IMR-90 (cell line): ENCODE data around the gene OPCML. TPM values are rescaled to one million over a fixed set of nuclear protein-coding genes. Genes with fewer than 3 reads are reported as not detected.

Source experiments
- ATAC-seq: fragments of 200-7000 bp; cut with Tn5 transposase; 2 replicates; pipeline ENCODE4 v1.9.1; 2020; ENCODE audit warnings: low read depth, mild to moderate bottlenecking, moderate library complexity
- BruUV-seq: library from RNA; stranded (reverse); fragments of 400-500 nt; replicated peaks from 2 replicates; lab custom pipeline; 2021; lab: Mats Ljungman, UMichigan
- CTCF ChIA-PET: fragments of 300-600 bp; formaldehyde crosslinking; extraction: SDS; loops from one replicate; lab custom pipeline; 2021; ENCODE audit warnings: antibody characterized with exemption; lab: Yijun Ruan, JAX
- POLR2A ChIA-PET: fragments of 300-600 bp; sonication (Branson Sonifier 250); formaldehyde crosslinking; loops from one replicate; lab custom pipeline; 2022; ENCODE audit warnings: antibody characterized with exemption; ENCODE audit not compliant: unreplicated experiment; lab: Charles Lee
- DNase-seq: peaks from one replicate; pipeline ENCODE4 v3.0.0; 2013
- H2AFZ ChIP-seq: replicated peaks from 2 replicates; pipeline ENCODE3; 2013; ENCODE audit warnings: low read length, mild to moderate bottlenecking; ENCODE audit not compliant: poor library complexity
- H2AK5ac ChIP-seq: 2 replicates; pipeline ENCODE4 v1.6.1; 2013; ENCODE audit warnings: low read depth, low read length, inconsistent platforms
- H2AK9ac ChIP-seq: replicated peaks from 2 replicates; pipeline ENCODE3; 2013; ENCODE audit warnings: mild to moderate bottlenecking, low read depth, low read length, moderate library complexity; ENCODE audit not compliant: poor library complexity
- H2BK120ac ChIP-seq: 2 replicates; pipeline ENCODE4 v1.6.1; 2013; ENCODE audit warnings: low read depth, low read length, inconsistent platforms
- H2BK15ac ChIP-seq: 3 replicates; pipeline ENCODE4 v1.6.1; 2013; ENCODE audit warnings: low read depth, low read length, inconsistent platforms
- H2BK20ac ChIP-seq: 2 replicates; pipeline ENCODE4 v1.6.1; 2013; ENCODE audit warnings: low read depth, mild to moderate bottlenecking, inconsistent platforms, low read length, moderate library complexity
- H2BK5ac ChIP-seq: 2 replicates; pipeline ENCODE4 v1.6.1; 2013; ENCODE audit warnings: mild to moderate bottlenecking, low read depth, low read length, inconsistent platforms; ENCODE audit not compliant: poor library complexity, severe bottlenecking
- H3K14ac ChIP-seq: replicated peaks from 2 replicates; pipeline ENCODE4 v1.6.1; 2013; ENCODE audit warnings: low read depth, low read length, inconsistent platforms
- H3K18ac ChIP-seq: 2 replicates; pipeline ENCODE4 v1.6.1; 2013; ENCODE audit warnings: low read depth, low read length, control low read depth
- H3K23ac ChIP-seq: 2 replicates; pipeline ENCODE4 v1.6.1; 2013; ENCODE audit warnings: low read depth, low read length, inconsistent platforms
- H3K27ac ChIP-seq: 2 replicates; pipeline ENCODE4 v1.5.1; 2013; ENCODE audit warnings: mild to moderate bottlenecking, control low read depth, low read length; ENCODE audit not compliant: insufficient read depth
- H3K27me3 ChIP-seq: 2 replicates; pipeline ENCODE4 v1.6.1; 2013; ENCODE audit warnings: low read length; ENCODE audit not compliant: control insufficient read depth, insufficient read depth
- H3K36me3 ChIP-seq: 2 replicates; pipeline ENCODE4 v1.6.1; 2013; ENCODE audit warnings: low read length, mixed read lengths; ENCODE audit not compliant: control insufficient read depth, insufficient read depth
- H3K4ac ChIP-seq: 2 replicates; pipeline ENCODE4 v1.6.1; 2013; ENCODE audit warnings: low read depth, low read length, inconsistent platforms
- H3K4me1 ChIP-seq: 2 replicates; pipeline ENCODE4 v1.6.1; 2013; ENCODE audit warnings: low read length, mixed read lengths; ENCODE audit not compliant: control insufficient read depth, insufficient read depth
- H3K4me2 ChIP-seq: 2 replicates; pipeline ENCODE4 v1.6.1; 2013; ENCODE audit warnings: low read depth, mild to moderate bottlenecking, control low read depth, low read length, moderate library complexity
- H3K4me3 ChIP-seq: 2 replicates; pipeline ENCODE4 v1.5.1; 2013; ENCODE audit warnings: low read depth, mild to moderate bottlenecking, control low read depth, low read length, moderate library complexity; ENCODE audit not compliant: insufficient read depth
- H3K56ac ChIP-seq: 2 replicates; pipeline ENCODE4 v1.6.1; 2013; ENCODE audit warnings: low read length, inconsistent platforms; ENCODE audit not compliant: insufficient read depth; ENCODE audit errors: extremely low read depth
- H3K79me1 ChIP-seq, 2 experiments: 2 replicates each; pipeline ENCODE4 v1.6.1; 2013; ENCODE audit warnings: low read length in 2 of 2, inconsistent platforms in 1 of 2, low read depth in 1 of 2
- H3K9ac ChIP-seq: 2 replicates; pipeline ENCODE4 v1.6.1; 2013; ENCODE audit warnings: low read depth, low read length, control low read depth
- H3K9me1 ChIP-seq: 2 replicates; pipeline ENCODE4 v1.6.1; 2013; ENCODE audit warnings: low read length, inconsistent platforms; ENCODE audit not compliant: insufficient read depth
- H3K9me3 ChIP-seq: 2 replicates; pipeline ENCODE4 v1.6.1; 2013; ENCODE audit warnings: low read length; ENCODE audit not compliant: control insufficient read depth, insufficient read depth
- H4K20me1 ChIP-seq: 2 replicates; pipeline ENCODE4 v1.6.1; 2013; ENCODE audit warnings: low read length, inconsistent platforms; ENCODE audit not compliant: insufficient read depth
- H4K5ac ChIP-seq: 2 replicates; pipeline ENCODE4 v1.6.1; 2013; ENCODE audit warnings: mild to moderate bottlenecking, low read depth, low read length, control low read depth
- H4K8ac ChIP-seq, 2 experiments: 2 replicates each; pipeline ENCODE4 v1.6.1; 2013; ENCODE audit warnings: low read depth in 2 of 2, low read length in 2 of 2, control low read depth in 1 of 2, inconsistent platforms in 1 of 2
- H4K91ac ChIP-seq: 2 replicates; pipeline ENCODE4 v1.6.1; 2013; ENCODE audit warnings: low read depth, low read length, inconsistent platforms; ENCODE audit not compliant: insufficient read depth
- BHLHE40 ChIP-seq: fragments of 150-350 bp; IDR thresholded peaks from 2 replicates; pipeline ENCODE4 v1.6.1; 2016; ENCODE audit warnings: mild to moderate bottlenecking, low read depth, low read length
- CEBPB ChIP-seq: IDR thresholded peaks from 2 replicates; pipeline ENCODE4 v1.6.1; 2012; ENCODE audit warnings: low read depth, low read length, improper control_type of control experiment
- CHD1 ChIP-seq: IDR thresholded peaks from 2 replicates; pipeline ENCODE4 v1.6.1; 2012; ENCODE audit warnings: low read depth, low read length, improper control_type of control experiment
- FOS ChIP-seq: fragments of 150-350 bp; IDR thresholded peaks from 2 replicates; pipeline ENCODE4 v1.6.1; 2016; ENCODE audit warnings: low read depth, low read length
- MAFK ChIP-seq: IDR thresholded peaks from 2 replicates; pipeline ENCODE4 v1.6.1; 2012; ENCODE audit warnings: low read depth, low read length, improper control_type of control experiment
- MXI1 ChIP-seq: IDR thresholded peaks from 2 replicates; pipeline ENCODE4 v1.6.1; 2012; ENCODE audit warnings: low read depth, mild to moderate bottlenecking, low read length, moderate library complexity, borderline replicate concordance
- RAD21 ChIP-seq: IDR thresholded peaks from 2 replicates; pipeline ENCODE4 v1.6.1; 2012; ENCODE audit warnings: low read length, improper control_type of control experiment
- RCOR1 ChIP-seq: IDR thresholded peaks from 2 replicates; pipeline ENCODE4 v1.6.1; 2012; ENCODE audit warnings: mild to moderate bottlenecking, low read length, improper control_type of control experiment; ENCODE audit not compliant: insufficient replicate concordance
- SMC3 ChIP-seq: fragments of 150-350 bp; IDR thresholded peaks from 2 replicates; pipeline ENCODE4 v1.6.1; 2016; ENCODE audit warnings: low read depth, mild to moderate bottlenecking, antibody characterized with exemption, low read length, moderate library complexity
- USF2 ChIP-seq: fragments of 150-350 bp; IDR thresholded peaks from 2 replicates; pipeline ENCODE4 v1.6.1; 2017; ENCODE audit warnings: mild to moderate bottlenecking, antibody characterized with exemption, low read length, low read depth
- WGBS, 2 experiments: methylation state at CpG; one replicate each; pipeline versions ENCODE4 v1.1.5 to v1.1.7; 2013; ENCODE audit warnings: missing lambda C conversion rate in 2 of 2; ENCODE audit not compliant: insufficient read length in 1 of 2; ENCODE audit errors: extremely low coverage in 2 of 2; 5-methylcytosine and 5-hydroxymethylcytosine counted together
- dilution Hi-C: fragments of 300-500 bp; cut with HindIII; formaldehyde crosslinking; loops from one replicate; pipeline ENCODE4 v1.14.3; 2018; ENCODE audit warnings: low sequenced_read_pairs; ENCODE audit not compliant: unreplicated experiment
- in situ Hi-C: fragments of 300-500 bp; cut with MboI; formaldehyde crosslinking; loops from 3 replicates; pipeline ENCODE4 v1.14.3; 2019; ENCODE audit warnings: low sequenced_read_pairs, inconsistent platforms, mixed read lengths
- intact Hi-C: fragments of 100-400 bp; cut with micrococcal nuclease; formaldehyde crosslinking; loops from 2 replicates; pipeline ENCODE4 v1.10.0; 2022
- polyA plus RNA-seq, 3 experiments: library from polyadenylated mRNA; depleted of rRNA; stranded (reverse); fragments of >200 nt; gene quantifications; 2 replicates each; pipeline ENCODE4 v1.2.3, GENCODE V29; 2012; ENCODE audit warnings: low replicate concordance in 1 of 3
- total RNA-seq: library from RNA; depleted of rRNA; stranded (reverse); fragments of >200 nt; gene quantifications from 2 replicates; pipeline ENCODE4 v1.2.3, GENCODE V29; 2012

Gene OPCML
- total and polyA plus RNA-seq, 2 of the 4 experiments (the other 2 are of a cell fraction), result under 0.01 to 2.6 TPM

DNA sequence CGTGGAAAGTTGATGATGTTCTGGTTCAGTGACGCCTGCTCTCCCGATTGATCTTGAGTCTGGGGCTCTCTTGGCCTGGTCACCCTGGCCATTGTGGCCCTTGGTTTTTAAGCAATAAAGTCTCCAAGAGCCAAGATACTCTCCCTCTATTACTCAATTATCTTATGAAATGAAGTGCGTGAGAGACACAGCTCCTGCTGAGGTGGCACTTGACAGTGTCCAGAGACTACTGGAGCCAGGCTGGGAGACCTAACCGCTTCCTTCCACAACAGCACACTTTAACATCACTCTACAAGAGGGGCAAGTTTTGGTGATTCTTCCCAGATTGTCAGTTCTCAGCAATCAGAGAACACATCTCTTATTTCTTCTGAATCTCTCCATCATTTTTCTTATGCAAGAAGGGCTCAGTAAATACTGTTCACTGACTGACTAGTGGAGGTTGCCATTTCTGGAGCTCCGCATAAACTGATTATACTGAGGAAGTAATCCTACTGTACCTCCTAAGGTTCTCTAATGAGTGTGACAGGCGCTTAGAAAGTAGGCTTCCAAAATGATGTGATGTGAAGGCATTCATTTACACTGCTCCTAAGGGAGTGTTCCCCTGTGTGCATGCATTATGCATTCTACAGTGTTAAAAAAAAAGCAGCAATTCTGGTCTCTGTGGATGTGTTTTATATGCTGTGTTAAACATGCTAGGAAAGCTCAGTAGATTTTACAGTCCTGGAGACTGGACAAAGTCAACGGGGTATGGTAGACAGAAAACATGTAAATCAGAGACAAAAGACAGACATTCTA, 968.0 kb downstream of the OPCML start:
- DNase-seq (no peak), ATAC-seq (no peak)
- TF ChIP-seq MAFK (no peak), MXI1 (no peak), FOS (no peak), CHD1 (no peak), CEBPB (no peak), SMC3 (no peak), USF2 (no peak), RAD21 (no peak), BHLHE40 (no peak), RCOR1 (no peak)
- H2BK5ac ChIP-seq, result no peak overlapping the region
- WGBS, 2 experiments, result no CpG with 5 or more reads among the region's 8 CpGs
- H2AFZ ChIP-seq, result no peak overlapping the region
- no peaks in the 10 kb centered on the region for H4K20me1 ChIP-seq
- dilution Hi-C loops (no loop called here), intact Hi-C loops (no loop called here), in situ Hi-C loops (no loop called here)
- ChIA-PET CTCF (no interaction called here), POLR2A (no interaction called here)
- H2AK5ac ChIP-seq, result no peak overlapping the region
- no peak overlapping the region for H4K91ac ChIP-seq
- no peaks in the 10 kb centered on the region for H3K79me1 ChIP-seq
- no peak overlapping the region for H3K9ac ChIP-seq
- H3K9me1 ChIP-seq, result no peaks in the 10 kb centered on the region
- no peak overlapping the region for H3K23ac ChIP-seq
- no peaks in the 10 kb centered on the region for H3K4me1 ChIP-seq
- no peak overlapping the region for H3K4me2 ChIP-seq
- no peak overlapping the region for H3K56ac ChIP-seq
- H2AK9ac ChIP-seq, result no peak overlapping the region
- no peak overlapping the region for H3K18ac ChIP-seq
- no peak overlapping the region for H2BK15ac ChIP-seq
- H3K27ac ChIP-seq, result no peak overlapping the region
- no peaks in the 10 kb centered on the region for H3K27me3 ChIP-seq
- H2BK20ac ChIP-seq, result no peak overlapping the region
- no peak overlapping the region for H4K5ac ChIP-seq
- no peak overlapping the region for H4K8ac ChIP-seq
- H3K4me3 ChIP-seq, result no peak overlapping the region
- no peak overlapping the region for H3K14ac ChIP-seq
- no TSS peak for BruUV-seq
- no peaks in the 10 kb centered on the region for H3K36me3 ChIP-seq
- H2BK120ac ChIP-seq, result no peak overlapping the region
- no peak overlapping the region for H3K4ac ChIP-seq
- no peaks in the 10 kb centered on the region for H3K9me3 ChIP-seq
